Neural cell (in vitro differentiated cells): ENCODE data around the gene EVC. TPM values are rescaled to one million over a fixed set of nuclear protein-coding genes. Genes with fewer than 3 reads are reported as not detected.

Source experiments
- H2AFZ ChIP-seq: fragments of 200-600, 300-800 bp; sonication (generic), shearing (Covaris generic); 2 replicates; pipeline ENCODE4 v1.6.0; 2014; ENCODE audit warnings: low read depth, mild to moderate bottlenecking, antibody characterized with exemption, low read length, moderate library complexity
- H3F3A ChIP-seq: fragments of 200-600 bp; shearing (Covaris generic); 2 replicates; pipeline ENCODE4 v1.6.1; 2016; ENCODE audit warnings: mild to moderate bottlenecking, moderate library complexity, mixed read lengths, antibody characterized with exemption, low read length; ENCODE audit not compliant: insufficient read depth, poor library complexity, severe bottlenecking
- H3K27ac ChIP-seq: fragments of 200-600, 300-800 bp; sonication (generic), shearing (Covaris generic); 2 replicates; pipeline ENCODE4 v1.5.1; 2014; ENCODE audit warnings: mild to moderate bottlenecking, low read length, moderate library complexity
- H3K27me3 ChIP-seq: fragments of 300-800, 200-600 bp; sonication (generic), shearing (Covaris generic); 2 replicates; pipeline ENCODE4 v1.6.0; 2014; ENCODE audit warnings: mild to moderate bottlenecking, low read depth, low read length, moderate library complexity; ENCODE audit not compliant: insufficient read depth
- H3K36me3 ChIP-seq: fragments of 300-800, 200-600 bp; sonication (generic), shearing (Covaris generic); 2 replicates; pipeline ENCODE4 v1.5.1; 2014; ENCODE audit warnings: mild to moderate bottlenecking, antibody characterized with exemption, low read length, moderate library complexity; ENCODE audit not compliant: insufficient read depth
- H3K4me2 ChIP-seq: fragments of 300-800, 200-600 bp; sonication (generic), shearing (Covaris generic); 2 replicates; pipeline ENCODE4 v1.6.0; 2014; ENCODE audit warnings: mild to moderate bottlenecking, low read length
- H3K4me3 ChIP-seq: fragments of 300-800, 200-600 bp; sonication (generic), shearing (Covaris generic); 2 replicates; pipeline ENCODE4 v1.5.1; 2014; ENCODE audit warnings: mild to moderate bottlenecking, low read length, moderate library complexity
- H3K79me2 ChIP-seq: fragments of 200-600 bp; shearing (Covaris generic); replicated peaks from 2 replicates; pipeline ENCODE4 v1.6.0; 2014; ENCODE audit warnings: mild to moderate bottlenecking, low read length, moderate library complexity; ENCODE audit not compliant: insufficient read depth
- H3K9ac ChIP-seq: fragments of 300-800, 200-600 bp; sonication (generic), shearing (Covaris generic); 2 replicates; pipeline ENCODE4 v1.6.1; 2016; ENCODE audit warnings: mild to moderate bottlenecking, low read length, mixed read lengths
- H3K9me2 ChIP-seq: fragments of 200-600 bp; shearing (Covaris generic); 2 replicates; pipeline ENCODE4 v1.6.1; 2016; ENCODE audit warnings: mild to moderate bottlenecking, low read length, mixed read lengths; ENCODE audit not compliant: insufficient read depth
- H3K9me3 ChIP-seq: fragments of 200-600, 300-800 bp; sonication (generic), shearing (Covaris generic); 2 replicates; pipeline ENCODE4 v1.6.1; 2016; ENCODE audit warnings: mild to moderate bottlenecking, mixed run types, low read length, moderate library complexity, mixed read lengths
- H4K20me1 ChIP-seq: fragments of 200-600 bp; shearing (Covaris generic); 2 replicates; pipeline ENCODE4 v1.6.1; 2016; ENCODE audit warnings: mild to moderate bottlenecking, mixed run types; ENCODE audit not compliant: insufficient read depth
- EP300 ChIP-seq: fragments of 450-650 bp; conservative IDR thresholded peaks from 2 replicates; pipeline ENCODE4 v1.6.1; 2014; ENCODE audit warnings: antibody characterized with exemption, mild to moderate bottlenecking, moderate library complexity; ENCODE audit not compliant: poor library complexity, severe bottlenecking
- EZH2 ChIP-seq: fragments of 200-600, 300-800 bp; shearing (Covaris generic), sonication (generic); IDR thresholded peaks from 2 replicates; pipeline ENCODE4 v1.6.1; 2014; ENCODE audit warnings: antibody characterized with exemption, low read length, borderline replicate concordance, mild to moderate bottlenecking; ENCODE audit not compliant: insufficient read depth, poor library complexity, severe bottlenecking
- MXI1 ChIP-seq: fragments of 450-650 bp; conservative IDR thresholded peaks from 2 replicates; pipeline ENCODE4 v1.6.1; 2014; ENCODE audit warnings: antibody characterized with exemption, mild to moderate bottlenecking; ENCODE audit not compliant: poor library complexity, severe bottlenecking
- POLR2AphosphoS5 ChIP-seq: IDR thresholded peaks from 2 replicates; pipeline ENCODE4 v1.6.1; 2012
- RAD21 ChIP-seq: fragments of 450-650 bp; conservative IDR thresholded peaks from 2 replicates; pipeline ENCODE4 v1.6.1; 2014; ENCODE audit warnings: antibody characterized with exemption, mild to moderate bottlenecking, moderate library complexity
- SMC3 ChIP-seq: fragments of 450-650 bp; conservative IDR thresholded peaks from 2 replicates; pipeline ENCODE4 v1.6.1; 2014; ENCODE audit warnings: antibody characterized with exemption, mild to moderate bottlenecking, moderate library complexity; ENCODE audit not compliant: poor library complexity
- TAF1 ChIP-seq: IDR thresholded peaks from 2 replicates; pipeline ENCODE4 v1.6.1; 2012; ENCODE audit warnings: low read depth
- polyA plus RNA-seq: library from polyadenylated mRNA; depleted of rRNA; stranded (reverse); fragments of >200 nt; gene quantifications from 2 replicates; pipeline ENCODE4 v1.2.3, GENCODE V29; 2014
- TF ChIP-seq, protein P1 (sequence below): IDR thresholded peaks from 2 replicates; pipeline ENCODE4 v1.6.1; 2012; ENCODE audit warnings: borderline replicate concordance
- TF ChIP-seq, protein P2 (sequence below): fragments of 450-650 bp; IDR thresholded peaks from 2 replicates; pipeline ENCODE4 v1.5.1; 2014; ENCODE audit warnings: antibody characterized with exemption, mild to moderate bottlenecking, moderate library complexity; ENCODE audit not compliant: poor library complexity, severe bottlenecking

Gene EVC
- polyA plus RNA-seq, 1 donor from 2014 or later: 0.48 TPM

DNA sequence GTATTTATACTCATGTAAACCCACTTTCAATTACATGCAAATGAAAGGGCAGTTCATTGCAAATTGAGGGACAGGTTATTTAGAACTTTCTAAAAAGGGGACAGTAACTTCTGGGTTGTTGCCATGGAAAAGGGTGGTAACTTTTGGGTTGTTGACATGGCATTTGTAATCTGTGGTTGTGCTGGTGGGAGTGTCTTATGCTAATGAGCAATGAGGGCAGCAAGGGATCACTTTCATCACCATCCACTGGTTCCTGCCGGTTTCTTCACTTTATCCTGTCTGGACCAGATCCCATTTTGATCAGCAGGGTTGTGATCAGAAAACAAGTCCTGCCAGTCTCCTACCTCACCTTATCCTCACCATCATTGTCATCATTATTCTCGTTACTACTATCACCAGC, 32.0 kb downstream of the EVC start:
- H2AFZ ChIP-seq: no peak overlapping the region
- H3K4me3 ChIP-seq: no peak overlapping the region
- H3F3A ChIP-seq: no peaks in the 10 kb centered on the region
- no peaks in the 10 kb centered on the region for H3K36me3 ChIP-seq
- no peak overlapping the region for H3K4me2 ChIP-seq
- H3K27me3 ChIP-seq: no peaks in the 10 kb centered on the region
- H4K20me1 ChIP-seq: no peaks in the 10 kb centered on the region
- no peak overlapping the region for H3K9ac ChIP-seq
- TF ChIP-seq MXI1 (no peak), TAF1 (no peak), SMC3 (no peak), EP300 (no peak), RAD21 (no peak), POLR2AphosphoS5 (no peak), EZH2 (no peak)
- TF ChIP-seq, protein P1, sequence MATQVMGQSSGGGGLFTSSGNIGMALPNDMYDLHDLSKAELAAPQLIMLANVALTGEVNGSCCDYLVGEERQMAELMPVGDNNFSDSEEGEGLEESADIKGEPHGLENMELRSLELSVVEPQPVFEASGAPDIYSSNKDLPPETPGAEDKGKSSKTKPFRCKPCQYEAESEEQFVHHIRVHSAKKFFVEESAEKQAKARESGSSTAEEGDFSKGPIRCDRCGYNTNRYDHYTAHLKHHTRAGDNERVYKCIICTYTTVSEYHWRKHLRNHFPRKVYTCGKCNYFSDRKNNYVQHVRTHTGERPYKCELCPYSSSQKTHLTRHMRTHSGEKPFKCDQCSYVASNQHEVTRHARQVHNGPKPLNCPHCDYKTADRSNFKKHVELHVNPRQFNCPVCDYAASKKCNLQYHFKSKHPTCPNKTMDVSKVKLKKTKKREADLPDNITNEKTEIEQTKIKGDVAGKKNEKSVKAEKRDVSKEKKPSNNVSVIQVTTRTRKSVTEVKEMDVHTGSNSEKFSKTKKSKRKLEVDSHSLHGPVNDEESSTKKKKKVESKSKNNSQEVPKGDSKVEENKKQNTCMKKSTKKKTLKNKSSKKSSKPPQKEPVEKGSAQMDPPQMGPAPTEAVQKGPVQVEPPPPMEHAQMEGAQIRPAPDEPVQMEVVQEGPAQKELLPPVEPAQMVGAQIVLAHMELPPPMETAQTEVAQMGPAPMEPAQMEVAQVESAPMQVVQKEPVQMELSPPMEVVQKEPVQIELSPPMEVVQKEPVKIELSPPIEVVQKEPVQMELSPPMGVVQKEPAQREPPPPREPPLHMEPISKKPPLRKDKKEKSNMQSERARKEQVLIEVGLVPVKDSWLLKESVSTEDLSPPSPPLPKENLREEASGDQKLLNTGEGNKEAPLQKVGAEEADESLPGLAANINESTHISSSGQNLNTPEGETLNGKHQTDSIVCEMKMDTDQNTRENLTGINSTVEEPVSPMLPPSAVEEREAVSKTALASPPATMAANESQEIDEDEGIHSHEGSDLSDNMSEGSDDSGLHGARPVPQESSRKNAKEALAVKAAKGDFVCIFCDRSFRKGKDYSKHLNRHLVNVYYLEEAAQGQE: no peak
- TF ChIP-seq, protein P2, sequence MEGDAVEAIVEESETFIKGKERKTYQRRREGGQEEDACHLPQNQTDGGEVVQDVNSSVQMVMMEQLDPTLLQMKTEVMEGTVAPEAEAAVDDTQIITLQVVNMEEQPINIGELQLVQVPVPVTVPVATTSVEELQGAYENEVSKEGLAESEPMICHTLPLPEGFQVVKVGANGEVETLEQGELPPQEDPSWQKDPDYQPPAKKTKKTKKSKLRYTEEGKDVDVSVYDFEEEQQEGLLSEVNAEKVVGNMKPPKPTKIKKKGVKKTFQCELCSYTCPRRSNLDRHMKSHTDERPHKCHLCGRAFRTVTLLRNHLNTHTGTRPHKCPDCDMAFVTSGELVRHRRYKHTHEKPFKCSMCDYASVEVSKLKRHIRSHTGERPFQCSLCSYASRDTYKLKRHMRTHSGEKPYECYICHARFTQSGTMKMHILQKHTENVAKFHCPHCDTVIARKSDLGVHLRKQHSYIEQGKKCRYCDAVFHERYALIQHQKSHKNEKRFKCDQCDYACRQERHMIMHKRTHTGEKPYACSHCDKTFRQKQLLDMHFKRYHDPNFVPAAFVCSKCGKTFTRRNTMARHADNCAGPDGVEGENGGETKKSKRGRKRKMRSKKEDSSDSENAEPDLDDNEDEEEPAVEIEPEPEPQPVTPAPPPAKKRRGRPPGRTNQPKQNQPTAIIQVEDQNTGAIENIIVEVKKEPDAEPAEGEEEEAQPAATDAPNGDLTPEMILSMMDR: no peak
- H3K9me3 ChIP-seq: no peaks in the 10 kb centered on the region
- no peak overlapping the region for H3K27ac ChIP-seq
- H3K9me2 ChIP-seq: no peaks in the 10 kb centered on the region
- no peaks in the 10 kb centered on the region for H3K79me2 ChIP-seq

DNA sequence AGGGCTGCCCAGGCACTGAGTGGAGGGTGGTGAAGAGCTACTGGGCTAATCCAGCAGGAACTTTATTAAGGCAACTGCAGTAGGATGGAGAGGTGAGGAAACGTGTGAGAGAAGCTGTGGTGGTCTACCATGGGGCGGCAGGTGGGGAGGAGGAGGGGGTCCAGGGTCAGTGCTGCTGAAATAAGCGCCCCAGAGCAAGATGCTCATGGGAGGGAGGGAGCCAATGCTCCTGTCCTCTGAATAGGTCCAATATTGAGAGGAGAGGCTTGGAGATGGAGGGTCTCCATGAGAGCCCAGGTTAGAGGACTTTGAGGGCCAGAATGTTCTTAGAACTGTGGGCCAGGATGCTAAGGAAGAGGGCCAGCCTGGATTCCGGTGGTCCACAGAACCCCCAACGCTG, 35.2 kb downstream of the EVC start:
- no peak overlapping the region for H3K9ac ChIP-seq
- no peaks in the 10 kb centered on the region for H3K9me2 ChIP-seq
- H3K27me3 ChIP-seq: no peaks in the 10 kb centered on the region
- no peaks in the 10 kb centered on the region for H3K79me2 ChIP-seq
- no peak overlapping the region for H2AFZ ChIP-seq
- no peaks in the 10 kb centered on the region for H3F3A ChIP-seq
- no peaks in the 10 kb centered on the region for H3K9me3 ChIP-seq
- TF ChIP-seq, protein P2: no peak
- TF ChIP-seq MXI1: no peak
- TF ChIP-seq RAD21: no peak
- no peak for TF ChIP-seq POLR2AphosphoS5
- no peak overlapping the region for H3K4me2 ChIP-seq
- no peak overlapping the region for H3K27ac ChIP-seq
- no peaks in the 10 kb centered on the region for H3K36me3 ChIP-seq
- no peaks in the 10 kb centered on the region for H4K20me1 ChIP-seq
- H3K4me3 ChIP-seq: no peak overlapping the region
